ENCODE results near the gene ZBED2.
A peak's percentile ranks its signal among the peaks of the same experiment; 100 is the strongest.
"Not testable (repeated sequence)": the region's sequence is repeated elsewhere in the genome, so short reads cannot be mapped to it uniquely, and the experiment has no call there.

Gene ZBED2, protein sequence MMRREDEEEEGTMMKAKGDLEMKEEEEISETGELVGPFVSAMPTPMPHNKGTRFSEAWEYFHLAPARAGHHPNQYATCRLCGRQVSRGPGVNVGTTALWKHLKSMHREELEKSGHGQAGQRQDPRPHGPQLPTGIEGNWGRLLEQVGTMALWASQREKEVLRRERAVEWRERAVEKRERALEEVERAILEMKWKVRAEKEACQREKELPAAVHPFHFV

DNA sequence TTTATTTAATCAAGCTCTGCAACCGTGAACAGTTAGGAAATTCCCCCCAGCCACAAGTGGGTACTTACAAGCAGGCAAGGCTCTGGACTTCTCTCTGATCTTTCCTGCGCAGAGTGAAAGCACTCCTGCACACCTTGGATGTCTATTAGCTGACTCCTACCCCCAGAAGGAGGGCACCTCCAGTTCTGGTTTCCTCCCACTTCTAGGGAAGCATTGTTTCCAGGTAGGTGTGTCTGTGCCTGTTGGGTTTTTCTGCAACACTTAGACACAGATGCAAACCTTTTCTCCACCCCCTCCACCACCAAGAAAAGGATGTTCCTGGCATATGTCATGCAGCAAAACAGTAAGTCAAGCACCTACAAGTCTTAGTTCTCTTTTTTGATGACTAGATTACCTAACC lies at the start of gene ZBED2:
TSS of gene ZBED2 (minus strand) at position 115 of the 400 bp plus-strand sequence. CDS start 1,145 bp downstream, outside the sequence.
- DNase-seq: peak in 17 of 56 donors; percentile 2 to 65 (median 18)

DNA sequence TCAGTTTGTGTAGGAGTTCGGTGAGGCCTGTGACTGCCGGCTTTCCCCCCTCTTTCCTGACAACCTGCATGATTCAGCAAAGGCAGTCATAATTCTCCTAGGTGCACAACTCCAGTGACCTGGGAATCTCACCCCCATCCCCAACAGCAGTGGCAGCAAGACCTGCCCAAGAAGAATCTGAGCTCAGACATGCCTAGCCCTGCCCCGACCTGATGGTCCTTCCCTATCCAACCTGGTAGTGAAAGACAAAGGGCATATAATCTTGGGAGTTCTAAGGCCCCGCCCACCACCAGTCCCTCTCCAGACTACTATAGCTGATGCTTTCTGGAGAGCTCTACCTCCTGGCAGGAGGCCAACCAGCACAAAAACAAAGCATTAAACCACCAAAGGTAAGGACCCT lies 44.2 kb upstream of the ZBED2 start:
- no peak for DNase-seq

DNA sequence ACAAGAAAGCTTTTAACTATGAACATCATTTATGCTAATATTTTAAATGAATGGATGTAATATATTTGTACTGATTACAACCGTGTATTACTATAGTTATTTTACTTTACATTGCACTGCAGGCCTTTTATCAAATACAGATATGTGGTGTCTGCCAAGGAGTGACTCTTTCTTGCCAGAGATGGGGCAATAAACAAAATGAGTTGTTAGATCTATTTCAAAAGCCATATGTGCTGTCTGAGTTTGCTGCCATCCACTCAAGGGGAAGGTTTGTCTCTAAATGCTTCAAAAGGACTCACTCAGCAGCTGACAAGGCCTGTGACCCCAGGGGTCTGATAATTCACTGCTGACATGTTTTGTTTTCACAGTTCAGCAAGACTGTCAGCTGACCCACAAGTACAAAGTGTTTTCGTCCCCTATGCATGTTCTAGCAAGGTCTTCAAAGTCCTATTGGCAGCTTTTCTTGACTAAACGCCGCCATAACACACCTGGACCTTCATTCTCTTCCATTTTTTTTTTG lies 41.3 kb upstream of the ZBED2 start:
- no peak for DNase-seq

DNA sequence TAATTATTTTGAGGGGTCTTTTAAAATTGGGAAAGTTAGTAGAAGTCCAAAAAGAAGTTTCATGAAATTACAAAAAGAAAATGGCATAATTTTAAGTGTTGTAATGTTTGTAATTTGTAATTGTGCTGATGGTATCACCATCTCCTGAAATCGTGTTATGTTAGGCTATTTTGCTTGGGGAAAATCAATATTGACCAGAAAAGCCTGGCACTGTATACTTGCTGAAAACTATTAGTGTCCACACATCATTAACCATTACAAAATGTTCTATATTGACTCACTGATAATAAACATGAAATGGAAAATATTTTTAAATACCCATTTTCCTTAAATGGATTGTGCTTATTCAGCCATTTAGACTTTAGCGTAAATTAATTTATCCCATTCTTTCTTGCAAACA lies 40.3 kb upstream of the ZBED2 start:
- DNase-seq: no peak

DNA sequence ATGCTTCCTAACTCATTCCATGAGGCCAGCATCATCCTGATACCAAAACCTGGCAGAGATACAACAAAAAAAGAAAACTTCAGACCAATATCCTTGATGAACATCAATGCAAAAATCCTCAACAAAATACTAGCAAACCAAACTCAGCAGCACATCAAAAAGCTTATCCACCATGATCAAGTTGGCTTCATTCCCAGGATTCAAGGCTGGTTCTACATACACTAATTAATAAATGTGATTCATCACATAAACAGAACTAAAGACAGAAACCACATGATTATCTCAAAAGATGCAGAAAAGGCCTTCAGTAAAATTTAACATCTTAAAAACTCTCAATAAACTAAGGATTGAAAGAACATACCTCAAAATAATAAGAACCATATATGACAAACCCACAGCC lies 35.5 kb upstream of the ZBED2 start:
- DNase-seq: not testable (repeated sequence)

DNA sequence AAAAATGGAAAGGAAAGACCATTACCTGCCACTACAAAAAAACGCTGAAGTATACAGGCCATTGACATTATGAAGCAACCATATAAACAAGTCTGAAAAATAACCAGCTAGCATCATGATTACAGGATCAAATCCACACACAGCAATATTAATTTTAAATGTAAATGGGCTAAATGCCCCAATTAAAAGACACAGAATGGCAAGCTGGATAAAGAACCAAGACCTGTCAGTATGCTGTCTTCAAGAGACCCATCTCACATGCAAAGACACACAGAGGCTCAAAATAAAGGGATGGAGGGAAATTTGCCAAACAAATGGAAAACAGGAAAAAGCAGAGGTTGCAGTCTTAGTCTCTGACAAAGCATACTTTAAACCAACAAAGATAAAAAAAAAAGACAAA lies 33.9 kb upstream of the ZBED2 start:
- not testable (repeated sequence) for DNase-seq

DNA sequence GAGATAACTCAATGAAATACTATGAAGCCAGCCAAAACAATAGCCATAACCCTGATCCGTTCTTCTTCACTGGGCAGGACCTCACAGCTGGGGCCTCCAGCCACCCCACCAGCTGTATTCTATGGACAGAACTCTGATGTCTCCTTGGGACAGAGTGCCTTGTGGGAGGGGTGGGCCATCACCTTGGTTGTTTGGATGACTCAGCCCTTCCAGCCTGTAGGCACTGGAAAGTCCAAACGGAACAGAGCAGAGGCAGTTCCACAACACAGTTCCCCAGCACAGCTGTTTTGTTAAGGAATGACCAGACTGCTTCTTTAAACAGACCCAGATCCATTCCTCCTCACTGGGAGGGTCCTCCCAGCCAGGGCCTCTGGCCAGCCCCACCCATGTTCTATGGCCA lies 31.9 kb upstream of the ZBED2 start:
- no peak for DNase-seq

DNA sequence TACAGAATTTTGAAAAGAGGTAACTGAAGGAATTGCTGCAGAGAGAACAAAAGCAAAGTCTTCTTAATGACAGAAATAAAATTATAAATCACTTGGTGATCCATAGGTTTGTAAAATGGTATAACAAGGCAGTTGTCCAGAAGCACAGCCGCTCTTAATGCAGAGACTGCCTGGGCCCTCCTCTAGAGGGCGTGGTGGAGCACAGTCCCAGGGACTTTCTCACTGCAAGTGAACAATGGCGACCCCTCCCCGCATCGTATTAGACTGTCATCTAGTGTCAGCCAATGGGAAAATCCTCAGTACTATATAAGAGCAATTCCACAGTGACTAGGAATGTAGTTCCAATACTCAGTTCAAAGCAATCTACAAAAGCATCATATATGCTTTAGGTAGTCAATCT lies 26.4 kb upstream of the ZBED2 start:
- no peak for DNase-seq

DNA sequence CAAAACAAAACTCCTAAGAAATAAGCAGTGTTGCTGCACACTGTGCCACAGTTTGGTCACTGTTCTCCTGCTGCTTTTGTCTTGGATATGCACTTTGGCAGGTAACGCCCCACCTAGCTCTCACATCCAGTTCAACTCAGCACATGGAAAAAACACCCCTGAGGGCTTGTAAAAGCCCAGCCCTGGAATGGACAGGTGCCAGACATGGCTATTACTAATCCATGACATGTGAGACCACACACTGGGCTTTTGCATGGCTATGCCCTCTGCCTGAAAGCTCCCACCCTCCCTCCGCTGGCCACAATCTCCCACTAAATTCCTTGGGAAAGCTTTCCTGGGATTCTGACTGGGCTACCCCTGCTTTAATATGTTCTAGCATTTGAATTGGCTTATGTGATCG lies 24.7 kb upstream of the ZBED2 start:
- no peak for DNase-seq

DNA sequence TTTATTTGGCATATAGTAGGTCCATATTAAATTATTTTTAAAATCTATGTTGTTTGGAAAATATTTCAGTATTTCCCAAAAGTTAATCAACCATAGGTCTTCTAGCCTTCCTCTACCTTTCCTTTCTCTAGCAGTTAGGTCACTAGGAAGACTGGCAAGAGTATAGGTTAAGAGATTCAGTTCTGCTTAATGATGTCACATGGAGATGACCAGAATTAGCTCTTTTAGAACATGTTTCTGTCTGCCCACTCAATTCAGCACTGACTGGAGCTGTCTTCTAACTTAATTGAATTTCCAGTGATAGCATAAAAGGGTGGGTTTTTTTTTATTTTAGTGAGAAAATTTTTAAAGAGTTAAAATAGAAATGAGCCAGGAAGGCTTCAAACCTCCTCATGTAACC lies 23.8 kb upstream of the ZBED2 start:
- DNase-seq: no peak

DNA sequence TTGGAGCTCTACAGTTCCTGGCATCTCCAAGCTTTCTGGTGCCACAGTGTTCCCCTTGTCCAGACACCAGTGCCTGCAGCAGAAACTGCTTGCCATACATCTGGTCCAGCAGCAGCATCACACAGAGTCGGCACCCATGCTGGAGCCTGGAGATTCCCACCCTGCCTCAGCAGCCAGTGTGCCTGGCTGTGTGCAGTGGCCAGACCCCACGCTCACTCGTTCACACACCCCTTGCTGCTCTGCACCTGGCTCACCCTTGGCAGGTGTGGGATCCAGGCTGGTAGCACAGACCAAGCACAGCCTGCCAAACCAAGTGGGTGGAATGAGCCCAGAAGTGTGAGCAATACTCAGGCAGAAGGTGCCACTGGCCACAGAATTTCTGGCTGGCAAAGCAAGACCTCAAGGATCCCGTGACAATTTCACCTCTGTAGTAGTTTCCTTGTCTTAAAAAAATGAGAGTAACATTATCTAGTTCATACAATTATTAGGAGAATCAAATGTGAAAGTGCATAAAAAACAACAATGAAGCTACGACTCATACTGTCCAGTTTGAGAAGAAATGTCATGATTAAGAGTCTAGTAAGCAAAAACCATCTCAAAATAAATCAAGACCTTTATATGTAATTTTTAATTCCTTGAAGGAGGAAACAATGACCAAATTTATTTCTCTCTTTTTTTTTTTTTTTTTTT lies 22.9 kb upstream of the ZBED2 start:
- DNase-seq: no peak

DNA sequence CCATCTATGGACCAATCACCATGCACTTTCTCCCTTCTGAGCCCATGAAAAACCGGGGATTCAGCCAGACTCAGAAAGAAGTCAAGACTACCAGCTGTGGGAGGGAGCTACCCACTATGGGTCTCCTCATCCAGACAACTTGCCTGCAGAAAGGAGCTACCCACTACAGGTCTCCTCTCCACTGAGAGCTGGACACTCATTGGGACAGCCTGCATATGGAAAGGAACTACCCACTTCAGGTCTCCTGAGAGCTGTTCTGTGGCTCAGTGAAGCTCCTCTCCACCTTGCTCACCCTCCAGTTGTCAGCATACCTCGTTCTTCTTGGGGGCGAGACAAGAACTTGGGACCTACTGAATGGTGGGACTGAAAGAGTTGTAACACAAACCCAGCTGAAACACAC lies 22.3 kb upstream of the ZBED2 start:
- no peak for DNase-seq

DNA sequence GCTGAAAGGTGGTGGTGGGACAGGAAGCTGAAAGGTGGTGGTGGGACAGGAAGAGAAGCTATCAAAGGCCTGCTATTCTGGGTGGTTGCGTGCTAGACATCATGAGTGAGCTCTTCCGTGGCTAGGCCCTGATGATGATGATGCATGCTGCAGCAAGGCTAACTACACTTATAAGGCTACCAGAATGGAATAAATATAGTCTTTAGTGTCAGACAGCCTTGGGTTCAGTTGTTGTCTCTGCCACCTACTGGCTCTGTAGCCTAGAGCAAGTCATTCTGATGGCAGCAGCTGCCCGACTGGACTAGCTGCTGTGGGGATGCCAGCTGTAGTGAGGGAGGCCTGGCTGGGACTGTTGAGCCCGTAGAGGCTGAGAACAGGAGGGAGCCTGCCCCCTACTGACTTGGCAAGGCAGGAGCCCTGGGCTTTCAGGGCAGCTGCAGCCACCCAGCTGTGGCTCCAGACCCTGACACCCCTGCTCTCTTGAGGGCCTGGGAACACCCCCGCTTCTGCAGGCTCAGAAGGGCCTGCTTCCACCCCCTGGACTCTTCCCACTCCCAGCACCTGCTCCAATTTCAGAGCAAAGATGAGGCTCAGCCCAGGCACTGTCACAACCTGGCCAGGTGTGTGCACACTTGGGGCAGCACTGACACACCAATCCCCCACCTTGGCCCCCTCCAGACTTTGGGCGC lies 21.4 kb upstream of the ZBED2 start:
- DNase-seq: no peak

DNA sequence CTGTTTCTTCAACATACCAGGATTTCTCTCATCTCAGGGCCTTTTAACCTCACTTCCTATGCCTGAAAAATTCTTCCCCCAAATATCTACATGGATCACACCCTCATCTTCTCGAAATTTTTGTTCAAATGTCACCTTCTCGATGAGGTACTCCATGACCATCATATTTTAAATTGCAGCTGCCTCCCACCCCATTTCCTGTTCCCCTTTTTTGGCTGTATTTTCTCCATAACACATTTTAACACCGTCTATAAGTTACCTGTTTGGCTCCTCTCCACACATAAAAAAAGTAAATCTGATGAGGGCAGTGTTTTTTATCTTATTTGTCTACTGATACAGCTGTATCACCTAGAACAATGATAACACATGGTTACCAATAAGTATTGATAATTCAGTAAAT lies 20.7 kb upstream of the ZBED2 start:
- no peak for DNase-seq

DNA sequence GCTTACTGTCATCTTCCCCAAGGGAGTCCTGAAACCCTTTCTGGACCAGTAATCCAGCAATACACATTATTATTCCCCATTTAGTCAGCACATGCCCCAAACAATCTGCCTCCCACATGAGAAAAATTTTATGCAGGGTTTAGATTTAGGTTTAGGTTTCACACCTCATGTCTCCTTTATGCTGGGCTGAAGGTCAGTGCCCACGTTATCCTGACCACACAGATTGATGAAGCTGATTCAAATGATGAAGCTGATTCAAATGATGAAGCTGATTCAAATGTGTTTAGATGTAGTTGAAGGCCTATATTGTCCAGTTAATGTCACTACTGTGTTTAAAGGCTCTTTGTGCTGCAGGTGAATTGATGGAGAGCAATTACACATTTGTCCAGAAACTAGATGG lies 18.1 kb upstream of the ZBED2 start:
- no peak for DNase-seq

DNA sequence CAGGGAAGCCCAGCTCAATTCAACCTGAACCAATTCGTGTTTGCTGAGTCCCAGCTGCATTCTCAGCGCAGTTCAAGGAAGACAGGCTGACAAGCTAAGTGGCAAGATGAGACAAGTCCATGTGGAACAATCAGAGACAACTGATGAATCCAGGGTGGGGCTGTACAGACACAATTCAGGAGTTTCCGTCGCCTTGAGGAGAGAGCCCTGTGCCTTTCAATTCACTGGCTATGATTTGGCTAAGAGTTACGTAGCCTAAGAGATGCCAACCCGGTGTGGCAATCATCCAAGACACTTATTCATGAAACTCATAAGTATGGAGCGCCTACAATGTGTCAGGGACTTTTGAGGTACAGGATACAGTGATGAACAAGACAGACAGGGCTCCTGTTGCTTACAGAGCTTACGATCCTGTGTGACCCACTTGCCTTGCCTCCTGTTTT lies 15.5 kb upstream of the ZBED2 start:
- DNase-seq: no peak

DNA sequence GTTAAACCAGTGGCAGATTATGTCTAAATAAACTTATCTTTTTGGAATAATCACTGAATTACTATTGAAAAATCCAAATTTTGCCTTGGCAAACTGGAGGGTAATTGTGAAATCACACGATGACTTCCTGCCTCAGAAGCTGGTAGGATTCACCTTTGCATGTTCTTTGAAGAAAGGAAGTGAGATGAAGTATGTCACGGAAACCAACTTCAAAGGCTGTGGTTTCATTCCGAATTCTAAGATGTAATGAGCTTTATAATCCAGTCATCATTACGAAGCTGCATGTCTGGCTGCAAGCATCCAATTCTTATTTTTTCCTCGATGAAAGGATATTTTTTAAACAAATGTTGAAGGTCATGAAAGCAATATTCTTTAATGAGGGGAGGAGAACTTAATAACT lies 15.0 kb upstream of the ZBED2 start:
- no peak for DNase-seq

DNA sequence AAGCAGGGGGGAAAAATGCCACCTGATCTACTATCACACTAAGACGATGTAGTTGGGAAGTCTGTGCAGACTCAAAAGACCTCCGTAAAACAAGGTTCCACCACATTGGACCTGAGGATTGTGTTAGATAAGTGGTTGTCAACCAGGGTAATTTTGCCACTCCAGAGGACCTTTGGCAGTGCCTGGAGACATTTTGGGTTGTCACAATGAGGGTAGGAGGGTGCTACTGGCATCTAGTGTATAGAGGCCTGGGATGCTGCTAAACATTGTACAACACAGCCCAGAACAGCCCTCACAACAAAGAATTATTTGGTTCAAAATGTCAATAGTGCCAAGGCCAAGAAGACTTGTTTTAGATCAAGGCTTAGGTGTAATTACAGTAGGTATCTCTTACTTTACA lies 14.6 kb upstream of the ZBED2 start:
- DNase-seq: no peak

DNA sequence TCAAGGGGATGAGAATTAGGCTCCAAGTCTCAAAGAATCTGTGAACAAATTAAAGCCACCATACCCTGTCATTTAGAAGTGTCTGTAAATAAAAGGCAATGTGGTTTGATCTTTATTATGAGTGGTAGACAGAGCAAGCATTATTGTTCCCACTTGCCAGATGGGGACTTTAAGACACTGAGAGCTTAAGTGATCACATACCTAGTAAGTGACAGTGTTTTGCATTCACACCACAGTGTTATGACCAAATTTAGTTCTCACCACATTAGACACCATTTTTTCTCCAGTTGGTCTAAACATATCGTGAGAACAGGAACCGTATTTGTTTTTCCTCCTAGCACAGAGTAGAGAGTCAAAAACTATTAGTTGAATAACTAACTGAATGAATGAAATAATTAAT lies 13.2 kb upstream of the ZBED2 start:
- DNase-seq: no peak

DNA sequence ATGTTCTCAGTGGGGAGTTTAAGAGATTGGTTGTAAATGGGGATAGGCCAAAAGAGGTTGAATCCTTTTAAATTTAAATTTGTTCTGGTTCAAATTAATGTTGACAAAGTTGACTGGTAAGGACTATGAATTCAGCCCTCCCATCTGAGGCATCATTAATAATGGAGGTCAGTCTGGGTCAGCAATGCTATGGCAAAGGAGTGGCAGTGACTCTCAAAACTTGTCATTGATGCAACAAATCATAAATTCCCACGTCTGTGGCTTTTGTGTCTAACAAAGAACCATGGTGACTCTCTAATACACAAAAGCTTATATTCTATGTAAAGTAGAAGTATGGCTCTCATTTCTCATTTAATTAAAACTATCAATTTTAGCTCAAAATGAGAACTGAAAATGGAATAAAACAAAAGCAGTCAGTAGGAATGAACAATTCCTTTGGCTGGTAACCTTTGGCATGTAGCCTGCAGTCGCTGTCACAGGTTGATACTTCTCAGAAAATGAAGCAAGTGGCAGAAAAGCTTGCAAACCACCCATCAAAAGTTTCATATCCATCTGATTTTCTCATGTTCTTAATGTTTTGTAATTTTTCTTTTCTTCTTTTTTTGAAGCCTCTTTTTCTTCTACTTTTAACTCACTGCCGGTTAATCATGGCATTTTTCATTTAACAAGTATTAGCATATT lies 12.2 kb upstream of the ZBED2 start:
- DNase-seq: no peak

DNA sequence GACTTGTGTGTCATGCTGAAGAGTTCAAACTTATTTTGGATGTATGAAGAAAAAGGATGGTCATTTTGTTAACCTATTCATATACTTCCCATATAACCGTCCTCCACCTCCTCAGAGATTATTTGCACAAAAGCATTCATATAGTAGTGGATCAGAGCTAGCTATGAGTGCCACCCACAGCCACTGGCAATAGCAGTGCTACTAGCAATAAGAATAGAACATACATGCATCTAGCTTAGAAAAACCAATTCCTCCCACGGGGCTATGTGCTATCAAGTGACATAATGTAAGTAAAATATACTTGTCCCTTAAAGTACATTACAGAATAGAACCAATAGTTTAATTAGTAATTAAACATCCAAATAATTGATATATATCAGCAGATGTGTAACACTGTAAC lies 10.3 kb upstream of the ZBED2 start:
- no peak for DNase-seq

DNA sequence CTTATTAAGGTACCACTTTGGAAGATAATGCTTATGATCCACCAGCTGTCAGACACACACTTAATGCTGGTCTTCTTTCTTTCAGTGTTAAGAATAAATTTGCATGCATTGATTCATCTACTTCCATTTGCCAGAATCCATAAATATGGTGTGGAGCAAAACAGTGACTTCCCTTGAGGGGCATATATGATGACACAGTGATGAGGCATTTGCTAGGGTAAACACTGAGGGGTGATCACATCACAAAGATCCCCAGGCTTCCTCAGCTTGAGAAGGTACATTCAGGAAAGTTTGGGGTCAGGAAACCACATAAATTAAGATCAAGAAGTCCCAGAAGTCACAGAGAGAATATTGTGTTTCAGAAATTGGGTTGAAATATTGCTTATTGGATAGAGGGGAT lies 9.9 kb upstream of the ZBED2 start:
- DNase-seq: no peak

Data from nucleus accumbens (tissue), 56 donors.